Panc1 (cell line): ENCODE measurements around the gene RNF113B. TPM values are rescaled to one million over a fixed set of nuclear protein-coding genes. Genes with fewer than 3 reads are reported as not detected.

Experiments used
- ATAC-seq: fragments of 200-7000 bp; cut with Tn5 transposase; 2 replicates; pipeline ENCODE4 v1.9.1; 2020; ENCODE audit warnings: mild to moderate bottlenecking, moderate library complexity
- BruUV-seq: library from RNA; stranded (reverse); fragments of 400-500 nt; replicated peaks from 2 replicates; lab custom pipeline; 2021; lab: Mats Ljungman, UMichigan
- CTCF ChIA-PET: fragments of 300-600 bp; sonication (Branson Sonifier 250); formaldehyde crosslinking; loops from one replicate; lab custom pipeline; 2022; ENCODE audit warnings: antibody characterized with exemption; lab: Charles Lee
- POLR2A ChIA-PET: fragments of 300-600 bp; sonication (Branson Sonifier 250); formaldehyde crosslinking; loops from one replicate; lab custom pipeline; 2022; ENCODE audit warnings: antibody characterized with exemption; lab: Charles Lee
- DNase-seq: peaks from one replicate; pipeline ENCODE4 v3.0.0-alpha.2; 2010; ENCODE audit warnings: low read depth, low spot score
- H3K27ac ChIP-seq: 2 replicates; pipeline ENCODE4 v1.5.1; 2011; ENCODE audit warnings: mild to moderate bottlenecking, low read length, inconsistent platforms
- H3K27me3 ChIP-seq: fragments of 200-500 bp; sonication (Bioruptor generic); 2 replicates; pipeline ENCODE4 v1.6.0; 2014; ENCODE audit warnings: low read length, inconsistent platforms; ENCODE audit not compliant: control insufficient read depth, insufficient read depth
- H3K36me3 ChIP-seq: fragments of 200-500 bp; sonication (Bioruptor generic); 2 replicates; pipeline ENCODE4 v1.5.1; 2014; ENCODE audit warnings: inconsistent platforms, mild to moderate bottlenecking, low read length, moderate library complexity; ENCODE audit not compliant: control insufficient read depth, insufficient read depth
- H3K4me1 ChIP-seq: 2 replicates; pipeline ENCODE4 v1.5.1; 2011; ENCODE audit warnings: inconsistent platforms, mild to moderate bottlenecking, low read length, moderate library complexity; ENCODE audit not compliant: control insufficient read depth, insufficient read depth
- H3K4me3 ChIP-seq, 2 experiments: 2 replicates each; pipeline ENCODE4 v1.5.1; 2011 to 2012; ENCODE audit warnings: low read depth in 2 of 2, low read length in 2 of 2, mild to moderate bottlenecking in 2 of 2, inconsistent platforms in 1 of 2, moderate library complexity in 1 of 2
- H3K9me3 ChIP-seq: fragments of 200-500 bp; sonication (Bioruptor generic); 2 replicates; pipeline ENCODE4 v1.5.1; 2014; ENCODE audit warnings: low read depth, mild to moderate bottlenecking, inconsistent platforms, low read length, moderate library complexity; ENCODE audit not compliant: control insufficient read depth, insufficient read depth
- POLR2AphosphoS5 ChIP-seq: IDR thresholded peaks from 2 replicates; pipeline ENCODE4 v1.6.1; 2012; ENCODE audit warnings: mild to moderate bottlenecking, low read depth, low read length, moderate library complexity
- SIN3A ChIP-seq: IDR thresholded peaks from 2 replicates; pipeline ENCODE4 v1.6.1; 2012; ENCODE audit warnings: low read depth, mild to moderate bottlenecking, low read length, moderate library complexity, borderline replicate concordance; ENCODE audit not compliant: insufficient read depth
- TCF7L2 ChIP-seq: IDR thresholded peaks from 2 replicates; pipeline ENCODE4 v1.6.1; 2011; ENCODE audit warnings: mild to moderate bottlenecking, low read depth, low read length, inconsistent platforms
- in situ Hi-C: cut with HindIII; loops from 2 replicates; pipeline ENCODE4 v1.10.0; 2016; ENCODE audit warnings: low sequenced_read_pairs, low pct_unique_long_range_greater_than_20kb
- intact Hi-C: fragments of 100-400 bp; cut with micrococcal nuclease; formaldehyde crosslinking; loops from one replicate; pipeline ENCODE4 v1.10.0; 2022; ENCODE audit not compliant: unreplicated experiment
- total RNA-seq: library from RNA; stranded (reverse); gene quantifications from one replicate; pipeline ENCODE4 v1.2.1, GENCODE V29; 2021; ENCODE audit not compliant: unreplicated experiment
- TF ChIP-seq, protein P1 (sequence below): fragments of 450-650 bp; IDR thresholded peaks from 2 replicates; pipeline ENCODE4 v1.5.1; 2017; ENCODE audit warnings: mild to moderate bottlenecking
- TF ChIP-seq, protein P2 (sequence below), 2 experiments: IDR thresholded peaks; 2 replicates each; pipeline ENCODE4 v1.6.1; 2011 to 2012; ENCODE audit warnings: low read depth in 2 of 2, control low read depth in 1 of 2, low read length in 1 of 2, mild to moderate bottlenecking in 1 of 2, moderate library complexity in 1 of 2; ENCODE audit not compliant: insufficient read depth in 1 of 2

Gene RNF113B
- total RNA-seq, 1 experiment from 2014 or later = not detected

DNA sequence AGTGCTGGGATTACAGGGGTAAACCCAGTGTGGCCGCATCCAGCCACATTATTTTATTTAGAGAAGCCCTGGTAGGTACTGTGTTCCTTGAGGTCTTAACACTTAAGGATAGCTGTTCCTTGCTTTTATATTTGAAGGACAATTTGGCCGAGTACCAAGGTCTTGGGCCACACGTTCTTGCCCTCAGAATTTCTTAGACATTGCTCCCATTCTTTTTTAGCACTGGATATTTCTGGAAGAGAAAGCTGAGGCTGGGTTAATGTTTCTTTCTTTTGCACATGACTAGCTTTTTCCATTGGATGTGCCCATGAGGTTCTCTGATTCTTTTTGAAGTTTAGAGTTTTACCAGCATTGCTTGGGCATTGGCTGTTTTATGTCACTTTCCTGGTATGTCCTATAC, 5.5 kb upstream of the RNF113B start:
- Histone ChIP-seq H3K9me3 (no peaks in the 10 kb centered on the region), H3K4me3 (no peak overlapping the region), H3K4me1 (peaks cover 4% of the 10 kb centered on the region), H3K27ac (no peak overlapping the region), H3K36me3 (no peaks in the 10 kb centered on the region), H3K27me3 (no peaks in the 10 kb centered on the region)
- no TSS peak for BruUV-seq
- in situ Hi-C loops (no loop called here), intact Hi-C loops (no loop called here)
- TF ChIP-seq POLR2AphosphoS5 (no peak), SIN3A (no peak), TCF7L2 (no peak)
- TF ChIP-seq, protein P1, sequence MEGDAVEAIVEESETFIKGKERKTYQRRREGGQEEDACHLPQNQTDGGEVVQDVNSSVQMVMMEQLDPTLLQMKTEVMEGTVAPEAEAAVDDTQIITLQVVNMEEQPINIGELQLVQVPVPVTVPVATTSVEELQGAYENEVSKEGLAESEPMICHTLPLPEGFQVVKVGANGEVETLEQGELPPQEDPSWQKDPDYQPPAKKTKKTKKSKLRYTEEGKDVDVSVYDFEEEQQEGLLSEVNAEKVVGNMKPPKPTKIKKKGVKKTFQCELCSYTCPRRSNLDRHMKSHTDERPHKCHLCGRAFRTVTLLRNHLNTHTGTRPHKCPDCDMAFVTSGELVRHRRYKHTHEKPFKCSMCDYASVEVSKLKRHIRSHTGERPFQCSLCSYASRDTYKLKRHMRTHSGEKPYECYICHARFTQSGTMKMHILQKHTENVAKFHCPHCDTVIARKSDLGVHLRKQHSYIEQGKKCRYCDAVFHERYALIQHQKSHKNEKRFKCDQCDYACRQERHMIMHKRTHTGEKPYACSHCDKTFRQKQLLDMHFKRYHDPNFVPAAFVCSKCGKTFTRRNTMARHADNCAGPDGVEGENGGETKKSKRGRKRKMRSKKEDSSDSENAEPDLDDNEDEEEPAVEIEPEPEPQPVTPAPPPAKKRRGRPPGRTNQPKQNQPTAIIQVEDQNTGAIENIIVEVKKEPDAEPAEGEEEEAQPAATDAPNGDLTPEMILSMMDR = no peak
- TF ChIP-seq, protein P2, sequence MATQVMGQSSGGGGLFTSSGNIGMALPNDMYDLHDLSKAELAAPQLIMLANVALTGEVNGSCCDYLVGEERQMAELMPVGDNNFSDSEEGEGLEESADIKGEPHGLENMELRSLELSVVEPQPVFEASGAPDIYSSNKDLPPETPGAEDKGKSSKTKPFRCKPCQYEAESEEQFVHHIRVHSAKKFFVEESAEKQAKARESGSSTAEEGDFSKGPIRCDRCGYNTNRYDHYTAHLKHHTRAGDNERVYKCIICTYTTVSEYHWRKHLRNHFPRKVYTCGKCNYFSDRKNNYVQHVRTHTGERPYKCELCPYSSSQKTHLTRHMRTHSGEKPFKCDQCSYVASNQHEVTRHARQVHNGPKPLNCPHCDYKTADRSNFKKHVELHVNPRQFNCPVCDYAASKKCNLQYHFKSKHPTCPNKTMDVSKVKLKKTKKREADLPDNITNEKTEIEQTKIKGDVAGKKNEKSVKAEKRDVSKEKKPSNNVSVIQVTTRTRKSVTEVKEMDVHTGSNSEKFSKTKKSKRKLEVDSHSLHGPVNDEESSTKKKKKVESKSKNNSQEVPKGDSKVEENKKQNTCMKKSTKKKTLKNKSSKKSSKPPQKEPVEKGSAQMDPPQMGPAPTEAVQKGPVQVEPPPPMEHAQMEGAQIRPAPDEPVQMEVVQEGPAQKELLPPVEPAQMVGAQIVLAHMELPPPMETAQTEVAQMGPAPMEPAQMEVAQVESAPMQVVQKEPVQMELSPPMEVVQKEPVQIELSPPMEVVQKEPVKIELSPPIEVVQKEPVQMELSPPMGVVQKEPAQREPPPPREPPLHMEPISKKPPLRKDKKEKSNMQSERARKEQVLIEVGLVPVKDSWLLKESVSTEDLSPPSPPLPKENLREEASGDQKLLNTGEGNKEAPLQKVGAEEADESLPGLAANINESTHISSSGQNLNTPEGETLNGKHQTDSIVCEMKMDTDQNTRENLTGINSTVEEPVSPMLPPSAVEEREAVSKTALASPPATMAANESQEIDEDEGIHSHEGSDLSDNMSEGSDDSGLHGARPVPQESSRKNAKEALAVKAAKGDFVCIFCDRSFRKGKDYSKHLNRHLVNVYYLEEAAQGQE (IDR thresholded peaks at IDR 0.05; ENCODE audit: insufficient read depth in 1 of 2, low read depth in 2 of 2, low read length in 1 of 2) = no peak
- ChIA-PET POLR2A (interaction anchor here (0.7 kb wide), 1 partner anchor 64 kb away, joined by 7 read pairs; no protein-coding TSS in a partner anchor), CTCF (interaction anchor here (0.6 kb wide), 1 partner anchor 87 kb away, joined by 3 read pairs; no protein-coding TSS in a partner anchor)
- DNase-seq (no peak), ATAC-seq (no peak)

DNA sequence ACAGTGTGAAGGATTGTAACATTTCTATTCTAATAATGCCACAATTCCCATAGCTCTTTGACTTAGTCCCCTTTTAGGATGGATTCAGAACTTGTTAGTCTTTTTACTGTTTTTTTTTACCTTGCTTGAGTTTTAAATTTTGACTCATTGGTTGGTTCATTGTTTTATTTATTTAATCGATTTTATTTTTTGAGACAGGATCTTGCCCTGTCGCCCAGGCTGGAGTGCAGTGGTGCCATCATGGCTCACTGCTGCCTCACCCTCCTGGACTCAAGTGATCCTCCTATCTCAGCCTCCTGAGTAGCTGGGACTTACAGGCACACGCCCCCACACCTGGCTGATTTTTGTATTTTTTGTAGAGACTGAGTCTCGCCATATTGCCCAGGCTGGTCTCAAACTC, 5.1 kb upstream of the RNF113B start:
- H3K27ac ChIP-seq = no peak overlapping the region
- no peaks in the 10 kb centered on the region for H3K9me3 ChIP-seq
- intact Hi-C loops (no loop called here), in situ Hi-C loops (no loop called here)
- TF ChIP-seq, protein P2 (IDR thresholded peaks at IDR 0.05; ENCODE audit: insufficient read depth in 1 of 2, low read depth in 2 of 2, low read length in 1 of 2) = no peak
- TF ChIP-seq POLR2AphosphoS5 = no peak
- TF ChIP-seq TCF7L2 = no peak
- TF ChIP-seq SIN3A = no peak
- POLR2A ChIA-PET = interaction anchor here (0.7 kb wide), 1 partner anchor 64 kb away, joined by 7 read pairs; no protein-coding TSS in a partner anchor
- H3K27me3 ChIP-seq = no peaks in the 10 kb centered on the region
- no TSS peak for BruUV-seq
- CTCF ChIA-PET = interaction anchor here (0.6 kb wide), 1 partner anchor 87 kb away, joined by 3 read pairs; no protein-coding TSS in a partner anchor
- H3K4me3 ChIP-seq = no peak overlapping the region
- H3K4me1 ChIP-seq = no peaks in the 10 kb centered on the region; the same call in none of the 2 replicates
- ATAC-seq = no peak
- no peak for DNase-seq
- no peaks in the 10 kb centered on the region for H3K36me3 ChIP-seq
